GM19463 (cell line): ENCODE measurements around the gene PFN1.

Experiments
- ATAC-seq: cut with Tn5 transposase; IDR thresholded peaks from one replicate; pipeline ENCODE4 v1.9.1; 2021; ENCODE audit warnings: mild to moderate bottlenecking, moderate library complexity; ENCODE audit not compliant: unreplicated experiment

Gene PFN1

GRCh38 chr17:4967539-4968485 lies 19.5 kb upstream of the PFN1 start, which contains the start of gene SPAG7:
TSS of gene SPAG7 (minus strand) at chr17:4967817. CDS start at chr17:4967804, 13 bp downstream.
- ATAC-seq: peak; percentile 51

GRCh38 chr17:4966844-4967538 lies 18.7 kb upstream of the PFN1 start:
- ATAC-seq: peak; percentile 84

GRCh38 chr17:4965311-4965986 lies 17.1 kb upstream of the PFN1 start:
- ATAC-seq: no peak

- no peak for ATAC-seq
Observed at GRCh38 chr17:4960279-4960922, 12.1 kb upstream of the PFN1 start.

GRCh38 chr17:4959261-4959965 lies 11.1 kb upstream of the PFN1 start:
- ATAC-seq: no peak

GRCh38 chr17:4958102-4958501 lies 9.8 kb upstream of the PFN1 start:
- ATAC-seq: no peak

- ATAC-seq: no peak
Observed at GRCh38 chr17:4956493-4957061, 8.2 kb upstream of the PFN1 start.

GRCh38 chr17:4955091-4955490 lies 6.8 kb upstream of the PFN1 start:
- no peak for ATAC-seq

- no peak for ATAC-seq
Observed at GRCh38 chr17:4953451-4953961, 5.2 kb upstream of the PFN1 start.

- ATAC-seq: no peak
Observed at GRCh38 chr17:4951486-4951885, 3.2 kb upstream of the PFN1 start.

- ATAC-seq: no peak
Observed at GRCh38 chr17:4950746-4951204, 2.4 kb upstream of the PFN1 start, which contains the start of gene ENO3. TSS of gene ENO3 (plus strand) at chr17:4951119. CDS start at chr17:4951830, 711 bp downstream.

- no peak for ATAC-seq
Observed at GRCh38 chr17:4950075-4950745, 1.9 kb upstream of the PFN1 start.

- ATAC-seq: peak; percentile 29
Observed at GRCh38 chr17:4949321-4950074, 1.2 kb upstream of the PFN1 start.

- peak; percentile 34 for ATAC-seq
Observed at GRCh38 chr17:4948931-4949320, 596 bp upstream of the PFN1 start.

- no peak for ATAC-seq
Observed at GRCh38 chr17:4947411-4948165, 742 bp downstream of the PFN1 start.

- ATAC-seq: no peak
Observed at GRCh38 chr17:4947010-4947410, 1.3 kb downstream of the PFN1 start.

GRCh38 chr17:4946312-4946976 lies 1.9 kb downstream of the PFN1 start:
- ATAC-seq: no peak
